T-cell (primary cell): ENCODE measurements around the gene C22orf23. TPM values are rescaled to one million over a fixed set of nuclear protein-coding genes. Genes with fewer than 3 reads are reported as not detected.
"Not testable (repeated sequence)": the region's sequence is repeated elsewhere in the genome, so short reads cannot be mapped to it uniquely, and the experiment has no call there.

Experiments
- ATAC-seq, 4 experiments: fragments of 200-7000 bp in 3 of 4; fragments of 150-1000 bp in 1 of 4; cut with Tn5 transposase; replicated peaks in 1 of 4; 1 replicate in 3 of 4; 2 replicates in 1 of 4; pipeline ENCODE4 v1.10.0; 2021; ENCODE audit warnings: moderate library complexity in 3 of 4, mild to moderate bottlenecking in 2 of 4, moderate number of reproducible peaks in 1 of 4
- CTCF ChIA-PET, 2 donors: fragments of 300-600 bp; sonication (Branson Sonifier 250); formaldehyde crosslinking; loops; one replicate each; lab custom pipeline; 2022; ENCODE audit warnings: antibody characterized with exemption in 2 of 2; lab: Charles Lee
- POLR2A ChIA-PET, 2 donors: fragments of 300-600 bp; sonication (Branson Sonifier 250); formaldehyde crosslinking; loops; one replicate each; lab custom pipeline; 2022; ENCODE audit warnings: antibody characterized with exemption in 2 of 2; lab: Charles Lee
- DNase-seq, 35 experiments: peaks; one replicate each; pipeline versions ENCODE4 v3.0.0 to v3.0.0-alpha.2; 2013 to 2023
- H3K27ac ChIP-seq: one replicate; pipeline ENCODE4 v1.5.1; 2013; ENCODE audit warnings: low read length
- H3K27me3 ChIP-seq, 2 experiments: replicated peaks in 1 of 2; 1 replicate in 1 of 2; 2 replicates in 1 of 2; pipeline versions ENCODE4 v1.6.1 to v1.7.0; 2013; ENCODE audit warnings: low read length in 1 of 2, mixed read lengths in 1 of 2; ENCODE audit not compliant: control insufficient read depth in 2 of 2, insufficient read depth in 2 of 2; ENCODE audit errors: extremely low read depth in 1 of 2
- H3K36me3 ChIP-seq, 2 donors: 1 replicate in 1 of 2; 2 replicates in 1 of 2; pipeline versions ENCODE4 v1.6.1 to v1.7.0; 2013; ENCODE audit warnings: low read length in 1 of 2; ENCODE audit not compliant: control insufficient read depth in 2 of 2, insufficient read depth in 1 of 2; ENCODE audit errors: extremely low read depth in 1 of 2
- H3K4me1 ChIP-seq, 2 experiments: 1 replicate in 1 of 2; 2 replicates in 1 of 2; pipeline versions ENCODE4 v1.6.1 to v1.7.0; 2013; ENCODE audit warnings: low read length in 2 of 2, mixed read lengths in 1 of 2; ENCODE audit not compliant: insufficient read depth in 2 of 2, control insufficient read depth in 1 of 2; ENCODE audit errors: extremely low read depth in 1 of 2
- H3K4me3 ChIP-seq, 2 donors: 1 replicate in 1 of 2; 2 replicates in 1 of 2; pipeline versions ENCODE4 v1.5.1 to v1.7.0; 2013; ENCODE audit warnings: mild to moderate bottlenecking in 2 of 2, low read length in 1 of 2, moderate library complexity in 1 of 2; ENCODE audit not compliant: control insufficient read depth in 1 of 2; ENCODE audit errors: extremely low read depth in 1 of 2
- H3K9me3 ChIP-seq: 2 replicates; pipeline ENCODE4 v1.7.0; 2013
- H3K27ac Mint-ChIP-seq, 2 donors: one replicate each; pipeline ENCODE4 v1.8.0; 2020 to 2021; ENCODE audit warnings: mild to moderate bottlenecking in 2 of 2, mixed read lengths in 2 of 2
- H3K27me3 Mint-ChIP-seq, 2 donors: one replicate each; pipeline ENCODE4 v1.8.0; 2021 to 2022; ENCODE audit warnings: mixed read lengths in 2 of 2
- H3K36me3 Mint-ChIP-seq: one replicate; pipeline ENCODE4 v1.8.0; 2021; ENCODE audit warnings: mixed read lengths
- H3K4me1 Mint-ChIP-seq, 3 donors: one replicate each; pipeline ENCODE4 v1.8.0; 2020 to 2022; ENCODE audit warnings: mixed read lengths in 3 of 3, mild to moderate bottlenecking in 1 of 3
- H3K4me3 Mint-ChIP-seq, 3 donors: one replicate each; pipeline ENCODE4 v1.8.0; 2020 to 2022; ENCODE audit warnings: mild to moderate bottlenecking in 3 of 3, mixed read lengths in 3 of 3, moderate library complexity in 3 of 3
- H3K9me3 Mint-ChIP-seq, 3 donors: one replicate each; pipeline ENCODE4 v1.8.0; 2020 to 2022; ENCODE audit warnings: mixed read lengths in 3 of 3
- WGBS: methylation state at CpG from one replicate; pipeline ENCODE4 v1.1.5; 2013; ENCODE audit warnings: missing lambda C conversion rate; ENCODE audit not compliant: insufficient coverage; 5-methylcytosine and 5-hydroxymethylcytosine counted together
- total RNA-seq, 35 experiments: library from RNA in 6 of 35; stranded (reverse) in 6 of 35; fragments of 120-200 nt in 1 of 35; gene quantifications; one replicate each; pipeline versions ENCODE4 v1.2.1 to v1.2.4 and lab custom pipeline; 2013 to 2026

Gene C22orf23
- total RNA-seq, 5 donors from 2014 or later (not counting 1 experiment from before 2014, with no cell fraction given): not detected

- H3K27me3 Mint-ChIP-seq: no peaks in the 10 kb centered on the region
Measured at GRCh38 chr22:37959231-37959825, 5.9 kb upstream of the C22orf23 start.

GRCh38 chr22:37957232-37957631, 3.8 kb upstream of the C22orf23 start:
- POLR2A ChIA-PET: no interaction called here
- Histone ChIP-seq H3K4me3 (no peak overlapping the region), H3K4me1 (peaks cover 6 to 20% of the 10 kb centered on the region in 2 experiments), H3K36me3 (peaks cover 7 to 55% of the 10 kb centered on the region in 2 donors), H3K27ac (no peak overlapping the region), H3K27me3 (peaks cover 0 to 10% of the 10 kb centered on the region in 2 experiments), H3K9me3 (no peaks in the 10 kb centered on the region)
- H3K27ac Mint-ChIP-seq: no peak overlapping the region
- no peak for ATAC-seq
- H3K27me3 Mint-ChIP-seq: peaks cover 3 to 9% of the 10 kb centered on the region in 2 donors
- H3K4me1 Mint-ChIP-seq: peaks cover 47 to 55% (median 49%) of the 10 kb centered on the region in 3 donors
- H3K36me3 Mint-ChIP-seq: peaks cover 44% of the 10 kb centered on the region
- no peak overlapping the region for H3K4me3 Mint-ChIP-seq
- 86% methylated on average over 4 of the region's 4 CpGs for WGBS
- DNase-seq: no peak
- CTCF ChIA-PET: no interaction called here
- H3K9me3 Mint-ChIP-seq: no peaks in the 10 kb centered on the region

More at GRCh38 chr22:37959231-37959825, 5.9 kb upstream of the C22orf23 start:
- H3K4me3 ChIP-seq: no peak overlapping the region
- H3K27ac ChIP-seq: no peak overlapping the region
- peaks cover 10 to 65% of the 10 kb centered on the region in 2 donors for H3K36me3 ChIP-seq
- Mint-ChIP-seq H3K27ac (no peak overlapping the region), H3K9me3 (no peaks in the 10 kb centered on the region), H3K4me1 (peaks cover 30 to 35% (median 32%) of the 10 kb centered on the region in 3 donors), H3K36me3 (peaks cover 44% of the 10 kb centered on the region), H3K4me3 (no peak overlapping the region)
- ATAC-seq (no peak), DNase-seq (no peak)
- no peaks in the 10 kb centered on the region for H3K27me3 ChIP-seq
- no peaks in the 10 kb centered on the region for H3K9me3 ChIP-seq
- H3K4me1 ChIP-seq: peaks cover 6% of the 10 kb centered on the region in 2 experiments
- ChIA-PET POLR2A (interaction anchor here (0.5 to 0.7 kb wide), 2 partner anchors 11 to 388 kb away, joined by 4 to 5 read pairs; no protein-coding TSS in a partner anchor), CTCF (interaction anchor here (0.6 to 1.3 kb wide), 2 partner anchors 9 to 96 kb away, joined by 3 read pairs; no protein-coding TSS in a partner anchor)
- 96% methylated on average over 11 of the region's 18 CpGs for WGBS

- H3K9me3 Mint-ChIP-seq, H3K27ac ChIP-seq, DNase-seq, H3K27ac Mint-ChIP-seq, H3K4me3 ChIP-seq, POLR2A ChIA-PET, CTCF ChIA-PET, ATAC-seq, H3K9me3 ChIP-seq: not testable (repeated sequence)
- peaks cover 0 to 42% of the 10 kb centered on the region in 2 donors for H3K36me3 ChIP-seq
- Mint-ChIP-seq H3K4me1 (peaks cover 47 to 55% (median 49%) of the 10 kb centered on the region in 3 donors), H3K4me3 (peak overlapping the region in 1 of 3 donors; percentile 92), H3K36me3 (peaks cover 32% of the 10 kb centered on the region), H3K27me3 (peaks cover 3 to 17% of the 10 kb centered on the region in 2 donors)
- H3K4me1 ChIP-seq: peaks cover 6 to 20% of the 10 kb centered on the region in 2 experiments
- peaks cover 0 to 18% of the 10 kb centered on the region in 2 experiments for H3K27me3 ChIP-seq
- WGBS: 100% methylated on average over 2 of the region's 15 CpGs
Measured at GRCh38 chr22:37955825-37956397, 2.5 kb upstream of the C22orf23 start.

GRCh38 chr22:37954686-37955085, 1.3 kb upstream of the C22orf23 start:
- no peak overlapping the region for H3K27ac Mint-ChIP-seq
- H3K27me3 ChIP-seq: peaks cover 0 to 18% of the 10 kb centered on the region in 2 experiments

GRCh38 chr22:37953062-37953436, 352 bp downstream of the C22orf23 start:
- DNase-seq (no peak), ATAC-seq (peak in 3 of 4 experiments; percentile 7 to 62 (median 44))
- H3K9me3 ChIP-seq: no peaks in the 10 kb centered on the region
- H3K4me3 ChIP-seq: peak overlapping the region; percentile 93 to 97
- peaks cover 0 to 15% of the 10 kb centered on the region in 2 donors for H3K36me3 ChIP-seq
- peak overlapping the region in 1 of 2 donors; percentile 97 for H3K27ac Mint-ChIP-seq
- no peak overlapping the region for H3K27ac ChIP-seq
- H3K36me3 Mint-ChIP-seq: peaks cover 17% of the 10 kb centered on the region
- peaks cover 0 to 18% of the 10 kb centered on the region in 2 experiments for H3K27me3 ChIP-seq
- H3K27me3 Mint-ChIP-seq: peaks cover 3 to 17% of the 10 kb centered on the region in 2 donors
- 3% methylated on average over 6 of the region's 13 CpGs for WGBS
- peaks cover 42 to 44% (median 42%) of the 10 kb centered on the region in 3 donors for H3K4me1 Mint-ChIP-seq
- ChIA-PET POLR2A (no interaction called here), CTCF (interaction anchor here in 1 of 2 donors (1.0 to 3.4 kb wide), 3 partner anchors 12 to 295 kb away, joined by 4 to 13 read pairs (median 7); no protein-coding TSS in a partner anchor)
- no peaks in the 10 kb centered on the region for H3K9me3 Mint-ChIP-seq
- H3K4me1 ChIP-seq: peaks cover 6 to 20% of the 10 kb centered on the region in 2 experiments
- peak overlapping the region; percentile 92 to 99 (median 99) for H3K4me3 Mint-ChIP-seq

More at GRCh38 chr22:37954686-37955085, 1.3 kb upstream of the C22orf23 start:
- ATAC-seq (no peak), DNase-seq (no peak)
- H3K9me3 ChIP-seq: no peaks in the 10 kb centered on the region
- peaks cover 0 to 31% of the 10 kb centered on the region in 2 donors for H3K36me3 ChIP-seq
- peak overlapping the region in 1 of 2 donors; percentile 97 for H3K4me3 ChIP-seq
- CTCF ChIA-PET: interaction anchor here (0.7 to 3.4 kb wide), 3 partner anchors 10 to 1236 kb away, joined by 5 to 13 read pairs (median 6); partner anchors contain the start of gene CBX6 (in 1 of the 2)
- Mint-ChIP-seq H3K4me1 (peaks cover 47 to 55% (median 49%) of the 10 kb centered on the region in 3 donors), H3K36me3 (peaks cover 32% of the 10 kb centered on the region), H3K9me3 (no peaks in the 10 kb centered on the region), H3K4me3 (peak overlapping the region; percentile 92 to 99 (median 99)), H3K27me3 (peaks cover 3 to 17% of the 10 kb centered on the region in 2 donors)
- POLR2A ChIA-PET: no interaction called here
- peaks cover 6 to 20% of the 10 kb centered on the region in 2 experiments for H3K4me1 ChIP-seq
- no peak overlapping the region for H3K27ac ChIP-seq
- WGBS: 86% methylated on average over 4 of the region's 4 CpGs

- DNase-seq, H3K27ac Mint-ChIP-seq, ATAC-seq, H3K27ac ChIP-seq, H3K9me3 Mint-ChIP-seq, H3K9me3 ChIP-seq, POLR2A ChIA-PET: not testable (repeated sequence)
- H3K27me3 ChIP-seq: peaks cover 0 to 18% of the 10 kb centered on the region in 2 experiments
- H3K4me1 Mint-ChIP-seq: peaks cover 39 to 40% (median 40%) of the 10 kb centered on the region in 3 donors
- peaks cover 0 to 11% of the 10 kb centered on the region in 2 donors for H3K36me3 ChIP-seq
- H3K4me3 Mint-ChIP-seq: peak overlapping the region; percentile 92 to 99 (median 99)
- WGBS: 16% methylated on average over 8 of the region's 20 CpGs
- peaks cover 14% of the 10 kb centered on the region for H3K36me3 Mint-ChIP-seq
- H3K4me1 ChIP-seq: peaks cover 6 to 20% of the 10 kb centered on the region in 2 experiments
- H3K4me3 ChIP-seq: peak overlapping the region; percentile 93 to 97
- CTCF ChIA-PET: interaction anchor here in 1 of 2 donors (3.4 kb wide), 1 partner anchor 13 kb away, joined by 13 read pairs; no protein-coding TSS in a partner anchor
- peaks cover 3 to 17% of the 10 kb centered on the region in 2 donors for H3K27me3 Mint-ChIP-seq
Measured at GRCh38 chr22:37952629-37953028, 772 bp downstream of the C22orf23 start.
